Right atrium auricular region (tissue), 2 donors: ENCODE measurements around the gene CENPQ. TPM values are rescaled to one million over a fixed set of nuclear protein-coding genes. Genes with fewer than 3 reads are reported as not detected.
A peak's percentile ranks its signal among the peaks of the same experiment; 100 is the strongest.
"Not testable (repeated sequence)": the region's sequence is repeated elsewhere in the genome, so short reads cannot be mapped to it uniquely, and the experiment has no call there.

Experiments
- DNase-seq: peaks from one replicate; pipeline ENCODE4 v3.0.0-alpha.2; 2019; ENCODE audit warnings: low spot score
- H3K27ac ChIP-seq, 2 donors: fragments of 200-600 bp; sonication (generic); 1 replicate in 1 of 2; 2 replicates in 1 of 2; pipeline ENCODE4 v1.5.1; 2016 to 2019
- H3K27me3 ChIP-seq, 2 donors: fragments of 200-600 bp; sonication (generic); one replicate each; pipeline versions ENCODE4 v1.5.1 to v1.6.0; 2017 to 2019
- H3K36me3 ChIP-seq: fragments of 200-600 bp; sonication (generic); one replicate; pipeline ENCODE4 v1.5.1; 2016
- H3K4me1 ChIP-seq, 2 donors: fragments of 200-600 bp; sonication (generic); one replicate each; pipeline versions ENCODE4 v1.5.1 to v1.6.0; 2017 to 2019
- H3K4me3 ChIP-seq, 2 donors: fragments of 200-600 bp; sonication (generic); 1 replicate in 1 of 2; 2 replicates in 1 of 2; pipeline ENCODE4 v1.5.1; 2017 to 2019; ENCODE audit warnings: mild to moderate bottlenecking in 1 of 2, moderate library complexity in 1 of 2
- H3K9me3 ChIP-seq, 2 donors: fragments of 200-600 bp; sonication (generic); one replicate each; pipeline ENCODE4 v1.5.1; 2019
- total RNA-seq, 2 donors: library from RNA; depleted of rRNA; stranded (reverse); fragments of >200 nt; gene quantifications; one replicate each; pipeline ENCODE4 v1.1.0, GENCODE V29; 2016
- TF ChIP-seq, protein P1 (sequence below), 2 donors: fragments of 200-600 bp; sonication (generic); IDR thresholded peaks; one replicate each; pipeline ENCODE4 v1.5.1; 2019; ENCODE audit warnings: antibody characterized with exemption in 2 of 2

The CENPQ gene
- total RNA-seq, 2 donors from 2014 or later: 2.9 to 5.3 TPM

GRCh38 chr6:49462599-49462926 lies 607 bp upstream of the CENPQ start:
- TF ChIP-seq, protein P1, sequence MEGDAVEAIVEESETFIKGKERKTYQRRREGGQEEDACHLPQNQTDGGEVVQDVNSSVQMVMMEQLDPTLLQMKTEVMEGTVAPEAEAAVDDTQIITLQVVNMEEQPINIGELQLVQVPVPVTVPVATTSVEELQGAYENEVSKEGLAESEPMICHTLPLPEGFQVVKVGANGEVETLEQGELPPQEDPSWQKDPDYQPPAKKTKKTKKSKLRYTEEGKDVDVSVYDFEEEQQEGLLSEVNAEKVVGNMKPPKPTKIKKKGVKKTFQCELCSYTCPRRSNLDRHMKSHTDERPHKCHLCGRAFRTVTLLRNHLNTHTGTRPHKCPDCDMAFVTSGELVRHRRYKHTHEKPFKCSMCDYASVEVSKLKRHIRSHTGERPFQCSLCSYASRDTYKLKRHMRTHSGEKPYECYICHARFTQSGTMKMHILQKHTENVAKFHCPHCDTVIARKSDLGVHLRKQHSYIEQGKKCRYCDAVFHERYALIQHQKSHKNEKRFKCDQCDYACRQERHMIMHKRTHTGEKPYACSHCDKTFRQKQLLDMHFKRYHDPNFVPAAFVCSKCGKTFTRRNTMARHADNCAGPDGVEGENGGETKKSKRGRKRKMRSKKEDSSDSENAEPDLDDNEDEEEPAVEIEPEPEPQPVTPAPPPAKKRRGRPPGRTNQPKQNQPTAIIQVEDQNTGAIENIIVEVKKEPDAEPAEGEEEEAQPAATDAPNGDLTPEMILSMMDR (IDR thresholded peaks at IDR 0.05): no peak
- no peak for DNase-seq
- peaks cover 0 to 25% of the 10 kb centered on the region in 2 donors for H3K4me1 ChIP-seq
- peak overlapping the region; percentile 77 to 88 for H3K27ac ChIP-seq
- H3K9me3 ChIP-seq: no peaks in the 10 kb centered on the region
- H3K4me3 ChIP-seq: peak overlapping the region; percentile 67 to 73
- H3K36me3 ChIP-seq: no peaks in the 10 kb centered on the region
- no peaks in the 10 kb centered on the region for H3K27me3 ChIP-seq

GRCh38 chr6:49463612-49463967 lies 420 bp downstream of the CENPQ start:
- Histone ChIP-seq H3K4me3 (peak overlapping the region; percentile 67 to 73), H3K36me3 (no peaks in the 10 kb centered on the region), H3K4me1 (peaks cover 0 to 25% of the 10 kb centered on the region in 2 donors), H3K27me3 (no peaks in the 10 kb centered on the region), H3K27ac (peak overlapping the region; percentile 77 to 88), H3K9me3 (no peaks in the 10 kb centered on the region)
- TF ChIP-seq, protein P1 (IDR thresholded peaks at IDR 0.05): no peak
- DNase-seq: no peak

DNA sequence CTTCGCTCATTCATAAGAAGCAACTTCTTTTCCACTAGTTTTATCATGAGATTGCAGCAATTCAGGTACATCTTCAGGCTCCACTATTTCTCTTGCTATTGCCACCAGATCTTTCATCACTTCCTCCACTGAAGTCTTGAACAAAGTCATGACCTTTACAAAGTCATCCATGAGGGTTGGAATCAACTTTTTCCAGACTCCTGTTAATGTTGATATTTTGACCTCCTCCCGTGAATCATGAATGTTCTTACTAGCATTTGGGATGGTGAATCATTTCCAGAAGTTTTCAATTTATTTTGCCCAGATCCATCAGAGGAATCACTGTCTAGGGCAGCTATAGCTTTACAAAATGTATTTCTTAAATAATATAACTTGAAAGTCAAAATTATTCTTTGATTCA lies 1.5 kb downstream of the CENPQ start:
- DNase-seq: no peak

GRCh38 chr6:49468042-49468441 lies 4.9 kb downstream of the CENPQ start:
- TF ChIP-seq, protein P1 (IDR thresholded peaks at IDR 0.05): no peak
- Histone ChIP-seq H3K9me3 (no peaks in the 10 kb centered on the region), H3K4me1 (peaks cover 0 to 8% of the 10 kb centered on the region in 2 donors), H3K27me3 (no peaks in the 10 kb centered on the region), H3K36me3 (no peaks in the 10 kb centered on the region), H3K27ac (no peak overlapping the region), H3K4me3 (no peak overlapping the region)
- no peak for DNase-seq

More for the DNA sequence above, 1.5 kb downstream of the CENPQ start:
- H3K4me1 ChIP-seq: peaks cover 0 to 25% of the 10 kb centered on the region in 2 donors
- H3K4me3 ChIP-seq: no peak overlapping the region
- no peak overlapping the region for H3K27ac ChIP-seq
- H3K27me3 ChIP-seq: no peaks in the 10 kb centered on the region
- TF ChIP-seq, protein P1 (IDR thresholded peaks at IDR 0.05): no peak
- H3K36me3 ChIP-seq: no peaks in the 10 kb centered on the region
- H3K9me3 ChIP-seq: no peaks in the 10 kb centered on the region

GRCh38 chr6:49476564-49476963 lies 13.4 kb downstream of the CENPQ start:
- not testable (repeated sequence) for H3K36me3 ChIP-seq, DNase-seq, H3K27ac ChIP-seq, H3K4me1 ChIP-seq, H3K27me3 ChIP-seq, H3K4me3 ChIP-seq, H3K9me3 ChIP-seq

- no peaks in the 10 kb centered on the region for H3K27me3 ChIP-seq
- no peaks in the 10 kb centered on the region for H3K4me1 ChIP-seq
- no peaks in the 10 kb centered on the region for H3K36me3 ChIP-seq
- DNase-seq: no peak
- no peak overlapping the region for H3K4me3 ChIP-seq
- TF ChIP-seq, protein P1 (IDR thresholded peaks at IDR 0.05): no peak
- H3K9me3 ChIP-seq: no peaks in the 10 kb centered on the region
- no peak overlapping the region for H3K27ac ChIP-seq
Measured at GRCh38 chr6:49479308-49479970, 16.3 kb downstream of the CENPQ start.

GRCh38 chr6:49481846-49482245 lies 18.7 kb downstream of the CENPQ start:
- H3K4me1 ChIP-seq, H3K27ac ChIP-seq, DNase-seq: not testable (repeated sequence)

DNA sequence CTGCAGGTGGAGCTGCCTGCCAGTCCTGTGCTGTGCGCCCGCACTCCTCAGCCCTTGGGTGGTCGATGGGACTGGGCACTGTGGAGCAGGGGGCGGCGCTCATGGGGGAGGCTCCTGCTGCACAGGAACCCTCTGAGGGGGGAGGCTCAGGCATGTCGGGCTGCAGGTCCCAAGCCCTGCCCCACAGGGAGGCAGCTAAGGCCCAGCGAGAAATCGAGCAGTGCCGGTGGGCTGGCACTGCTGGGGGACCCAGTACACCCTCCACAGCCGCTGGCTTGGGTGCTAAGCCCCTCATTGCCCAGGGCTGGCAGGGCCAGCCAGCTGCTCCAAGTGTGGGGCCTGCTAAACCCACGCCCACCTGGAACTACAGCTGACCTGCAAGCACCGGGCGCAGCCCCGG lies 20.2 kb downstream of the CENPQ start:
- not testable (repeated sequence) for H3K4me1 ChIP-seq, H3K27me3 ChIP-seq, DNase-seq, H3K36me3 ChIP-seq, H3K27ac ChIP-seq, H3K9me3 ChIP-seq, H3K4me3 ChIP-seq

More at GRCh38 chr6:49481846-49482245, 18.7 kb downstream of the CENPQ start:
- not testable (repeated sequence) for H3K27me3 ChIP-seq, H3K4me3 ChIP-seq, H3K9me3 ChIP-seq, H3K36me3 ChIP-seq
